Measurements from ENCODE around the gene SRPK2.
A peak's percentile ranks its signal among the peaks of the same experiment; 100 is the strongest.
"Not testable (repeated sequence)": the region's sequence is repeated elsewhere in the genome, so short reads cannot be mapped to it uniquely, and the experiment has no call there.

The SRPK2 gene

DNA sequence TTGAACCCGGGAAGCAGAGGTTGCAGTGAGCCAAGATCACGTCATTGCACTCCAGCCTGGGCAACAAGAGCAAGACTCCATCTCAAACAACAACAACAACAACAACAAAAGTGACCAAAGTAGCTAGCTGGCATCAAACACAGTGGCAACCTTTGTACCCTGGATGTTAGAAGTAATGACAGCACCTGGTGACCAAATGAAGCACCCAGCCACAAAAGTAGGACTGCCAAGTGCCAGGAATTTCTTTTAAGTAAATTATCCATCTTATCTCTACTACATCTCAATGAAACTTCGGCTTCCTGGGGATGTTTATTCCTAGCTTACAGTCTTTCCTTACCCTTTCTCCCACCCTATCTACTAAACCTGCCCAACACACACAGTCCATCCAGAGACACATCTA, 18.8 kb downstream of the SRPK2 start:
- DNase-seq, result no peak

DNA sequence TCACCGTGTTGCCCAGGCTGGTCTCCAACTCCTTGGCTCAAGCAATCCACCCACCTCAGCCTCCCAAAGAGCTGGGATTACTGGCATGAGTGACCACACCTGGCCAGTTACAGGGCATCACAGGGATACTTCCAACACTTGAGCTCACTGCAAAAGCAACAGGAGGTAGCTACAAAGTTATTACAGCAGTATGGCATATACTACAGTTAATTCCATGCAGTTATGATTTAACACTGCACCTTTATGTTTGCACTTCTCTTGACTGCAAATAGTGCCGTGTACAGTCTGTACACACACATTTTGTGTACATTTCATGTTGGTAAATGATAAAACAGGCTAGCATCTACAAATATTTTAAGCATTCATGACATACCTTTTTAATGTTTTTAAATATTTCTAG, 21.3 kb downstream of the SRPK2 start:
- no peak for DNase-seq

DNA sequence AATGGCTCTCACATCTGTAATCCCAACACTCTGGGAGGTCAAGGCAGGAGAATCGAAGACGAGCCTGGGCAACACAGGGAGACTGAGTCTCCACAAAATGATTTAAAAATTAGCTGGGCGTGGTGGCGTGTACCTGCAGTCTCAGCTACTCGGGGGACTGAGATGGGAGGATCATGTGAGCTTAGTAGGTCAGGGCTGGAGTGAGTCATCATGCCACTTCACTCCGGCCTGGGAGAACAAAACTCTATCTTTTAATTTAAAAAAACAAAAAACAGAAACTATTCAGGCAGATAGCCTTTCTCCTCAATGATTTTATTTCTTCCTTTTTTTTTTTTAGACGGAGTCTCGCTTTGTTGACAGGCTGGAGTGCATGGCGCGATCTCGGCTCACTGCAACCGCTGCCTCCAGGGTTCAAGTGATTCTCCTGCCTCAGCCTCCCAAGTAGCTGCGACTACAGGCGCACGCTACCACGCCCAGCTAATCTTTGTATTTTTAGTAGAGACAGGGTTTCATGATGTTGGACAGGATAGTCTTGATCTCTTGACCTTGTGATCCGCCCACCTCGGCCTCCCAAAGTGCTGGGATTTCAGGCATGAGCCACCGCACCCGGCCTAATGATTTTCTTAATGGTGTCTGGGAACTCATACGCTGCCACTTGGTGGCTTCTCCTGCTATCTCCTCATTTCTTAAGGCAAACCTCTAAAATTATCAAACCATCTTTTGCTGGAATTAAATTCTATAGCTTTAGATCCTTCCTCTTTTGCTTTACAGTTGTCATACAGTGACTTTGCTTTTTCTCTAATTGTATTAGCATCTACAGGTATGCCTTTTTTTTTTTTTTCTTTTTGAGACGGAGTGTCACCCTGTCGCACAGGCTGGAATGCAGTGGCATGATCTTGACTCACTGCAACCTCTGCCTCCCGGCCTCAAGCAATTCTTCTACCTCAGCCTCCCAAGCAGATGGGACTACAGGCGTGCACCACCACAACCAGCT, 22.9 kb downstream of the SRPK2 start:
- DNase-seq, result no peak

DNA sequence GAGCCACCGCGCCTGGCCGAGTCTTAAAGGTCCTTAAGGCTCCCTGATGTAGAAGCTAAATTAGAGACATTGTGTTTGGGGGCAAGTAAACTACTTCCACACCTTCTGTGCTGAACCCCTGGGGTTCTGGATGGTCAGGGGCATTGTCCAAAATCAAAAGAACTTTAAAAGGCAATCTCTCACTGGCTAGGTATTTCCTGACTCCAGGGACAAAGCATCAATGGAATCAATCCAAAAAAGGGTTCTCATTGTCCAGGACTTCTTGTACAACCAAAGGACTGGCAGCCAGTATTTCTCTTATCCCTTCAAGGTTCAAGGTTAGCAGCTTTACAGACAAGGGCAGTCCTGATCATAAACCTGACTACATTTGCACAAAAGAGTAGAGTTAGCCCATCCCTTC, 24.0 kb downstream of the SRPK2 start:
- no peak for DNase-seq

DNA sequence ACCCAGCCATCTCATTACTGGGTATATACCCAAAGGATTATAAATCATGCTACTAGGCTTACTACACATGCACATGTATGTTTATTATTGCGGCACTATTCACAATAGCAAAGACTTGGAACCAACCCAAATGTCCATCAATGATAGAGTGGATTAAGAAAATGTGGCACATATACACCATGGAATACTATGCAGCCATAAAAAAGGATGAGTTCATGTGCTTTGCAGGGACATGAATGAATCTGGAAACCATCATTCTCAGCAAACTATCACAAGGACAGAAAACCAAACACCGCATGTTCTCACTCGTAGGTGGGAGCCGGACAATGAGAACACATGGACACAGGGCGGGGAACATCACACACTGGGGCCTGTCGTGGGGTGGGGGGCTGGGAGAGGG, 25.1 kb downstream of the SRPK2 start:
- DNase-seq, result not testable (repeated sequence)

DNA sequence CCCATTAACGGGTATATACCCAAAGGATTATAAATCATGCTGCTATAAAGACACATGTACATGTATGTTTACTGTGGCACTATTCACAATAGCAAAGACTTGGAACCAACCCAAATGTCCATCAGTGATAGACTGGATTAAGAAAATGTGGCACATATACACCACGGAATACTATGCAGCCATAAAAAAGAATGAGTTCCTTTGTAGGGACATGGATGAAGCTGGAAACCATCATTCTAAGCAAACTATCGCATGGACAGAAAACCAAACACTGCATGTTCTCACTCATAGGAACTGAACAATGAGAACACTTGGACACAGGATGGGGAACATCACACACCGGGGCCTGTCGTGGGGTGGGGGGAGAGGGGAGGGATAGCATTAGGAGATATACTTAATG, 26.0 kb downstream of the SRPK2 start:
- DNase-seq, result not testable (repeated sequence)

DNA sequence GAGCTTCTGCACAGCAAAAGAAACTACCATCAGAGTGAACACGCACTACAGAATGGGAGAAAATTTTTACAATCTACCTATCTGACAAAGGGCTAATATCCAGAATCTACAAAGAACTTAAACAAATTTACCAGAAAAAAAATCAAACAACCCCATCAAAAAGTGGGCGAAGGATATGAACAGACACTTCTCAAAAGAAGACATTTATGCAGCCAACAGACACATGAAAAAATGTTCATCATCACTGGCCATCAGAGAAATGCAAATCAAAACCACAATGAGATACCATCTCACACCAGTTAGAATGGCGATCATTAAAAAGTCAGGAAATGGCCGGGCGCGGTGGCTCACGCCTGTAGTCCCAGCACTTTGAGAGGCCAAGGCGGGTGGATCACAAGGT, 26.7 kb downstream of the SRPK2 start:
- not testable (repeated sequence) for DNase-seq

DNA sequence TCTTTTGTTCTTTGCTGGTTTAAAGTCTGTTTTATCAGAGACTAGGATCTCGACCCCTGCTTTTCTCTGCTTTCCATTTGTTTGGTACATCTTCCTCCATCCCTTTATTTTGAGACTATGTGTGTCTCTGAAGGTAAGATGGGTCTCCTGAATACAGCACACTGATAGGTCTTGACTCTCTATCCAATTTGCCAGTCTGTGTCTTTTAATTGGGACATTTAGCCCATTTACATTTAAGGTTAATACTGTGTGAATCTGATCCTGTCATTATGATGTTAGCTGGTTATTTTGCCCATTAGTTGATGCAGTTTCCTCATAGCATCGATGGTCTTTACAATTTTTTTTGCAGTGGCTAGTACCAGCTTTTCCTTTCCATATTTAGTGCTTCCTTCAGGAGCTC, 28.6 kb downstream of the SRPK2 start:
- DNase-seq, result not testable (repeated sequence)

DNA sequence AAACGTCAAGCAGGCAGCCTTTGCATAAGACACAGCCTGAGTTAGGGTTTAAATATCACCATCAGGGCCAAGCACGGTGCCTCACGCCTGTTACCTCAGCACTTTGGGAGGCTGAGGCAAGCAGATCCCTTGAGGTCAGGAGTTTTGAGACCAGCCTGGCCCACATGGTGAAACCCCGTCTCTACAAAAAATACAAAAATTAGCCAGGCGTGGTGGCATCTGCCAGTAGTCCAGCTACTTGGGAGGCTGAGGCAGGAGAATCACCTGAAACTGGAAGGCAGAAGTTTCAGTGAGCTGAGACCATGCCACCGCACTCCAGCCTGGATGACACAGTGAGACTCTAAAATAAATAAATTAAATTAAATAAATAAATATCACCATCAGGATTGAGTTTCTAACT, 33.0 kb downstream of the SRPK2 start:
- DNase-seq, result no peak

DNA sequence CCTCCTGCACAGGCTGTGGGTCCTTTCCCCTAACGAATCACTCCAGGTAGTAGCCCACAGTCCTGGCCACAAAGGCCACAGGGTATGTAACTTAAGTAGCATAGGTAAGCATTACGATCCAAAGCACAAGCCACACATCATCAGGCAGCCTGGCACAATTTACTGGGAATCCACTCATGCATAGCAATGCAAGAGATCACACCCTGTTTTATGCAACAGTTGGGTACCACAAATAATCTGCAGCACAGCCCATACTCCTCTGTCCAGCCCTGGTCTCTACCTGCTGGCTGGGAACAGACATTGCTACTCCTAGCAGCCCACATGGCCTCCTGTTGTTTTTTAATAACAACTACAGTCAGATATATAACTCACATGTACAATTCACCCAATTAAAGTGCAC, 34.3 kb downstream of the SRPK2 start:
- no peak for DNase-seq

DNA sequence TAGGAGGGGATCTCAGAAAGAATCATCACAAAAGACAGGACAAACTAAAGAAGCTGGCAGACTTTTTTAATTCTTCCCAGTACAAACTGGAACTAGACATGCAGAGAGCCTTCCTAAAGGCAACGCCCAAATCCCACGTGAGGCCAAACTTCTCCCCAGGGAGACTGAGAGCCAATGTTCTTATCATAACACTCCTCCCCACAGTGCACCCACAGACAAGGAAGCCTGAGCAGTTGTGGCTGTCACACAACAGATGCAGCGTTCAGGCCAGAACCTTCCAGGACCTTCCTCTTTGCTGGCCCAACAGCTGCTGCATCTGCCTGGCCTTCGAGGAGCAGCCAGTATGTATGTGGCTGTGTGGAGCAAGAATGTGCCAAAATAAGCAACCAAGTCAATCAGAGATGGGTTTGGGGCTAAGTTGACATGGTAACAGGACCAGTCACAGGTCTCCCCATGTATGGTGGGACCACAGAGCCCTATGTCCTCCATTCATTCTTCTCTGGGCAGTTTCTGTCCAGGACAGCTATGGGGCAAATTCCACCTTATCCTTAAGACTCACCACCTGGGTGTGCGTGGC, 34.9 kb downstream of the SRPK2 start:
- DNase-seq, result no peak

DNA sequence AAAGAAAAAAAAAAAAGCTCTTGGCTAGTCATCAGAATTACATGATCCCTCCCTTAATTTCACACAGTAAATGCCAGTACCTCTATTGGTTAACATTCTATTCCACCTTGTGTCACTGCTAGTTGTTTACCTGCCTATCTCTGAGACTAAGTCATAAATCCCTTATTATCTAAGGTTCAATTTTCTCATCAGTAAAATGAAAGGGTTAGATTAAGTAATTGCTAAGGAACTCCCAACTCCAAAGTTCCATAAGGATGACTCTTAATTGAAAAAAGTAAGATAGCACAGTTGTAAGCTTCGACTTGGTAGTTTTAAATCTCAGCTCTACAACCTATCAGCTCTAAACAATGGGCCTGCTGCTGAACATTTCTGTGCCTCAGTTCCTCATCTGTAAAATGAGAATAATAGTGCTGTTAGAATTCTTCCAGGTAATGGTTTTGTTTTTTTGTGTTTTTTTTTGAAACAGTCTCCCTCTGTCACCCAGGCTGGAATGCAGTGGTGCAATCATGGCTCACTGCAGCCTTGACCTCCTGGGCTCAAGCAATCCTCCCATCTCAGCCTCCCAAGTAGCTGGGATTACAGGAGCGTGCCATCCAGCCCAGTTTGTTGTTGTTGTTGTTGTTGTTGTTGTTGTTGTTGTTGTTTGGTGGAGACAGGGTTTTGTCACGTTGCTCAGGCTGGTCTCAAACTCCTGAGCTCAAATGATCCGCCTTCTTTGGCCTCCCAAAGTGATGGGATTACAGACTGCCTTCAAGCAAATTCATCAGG, 35.6 kb downstream of the SRPK2 start:
- DNase-seq, result no peak

DNA sequence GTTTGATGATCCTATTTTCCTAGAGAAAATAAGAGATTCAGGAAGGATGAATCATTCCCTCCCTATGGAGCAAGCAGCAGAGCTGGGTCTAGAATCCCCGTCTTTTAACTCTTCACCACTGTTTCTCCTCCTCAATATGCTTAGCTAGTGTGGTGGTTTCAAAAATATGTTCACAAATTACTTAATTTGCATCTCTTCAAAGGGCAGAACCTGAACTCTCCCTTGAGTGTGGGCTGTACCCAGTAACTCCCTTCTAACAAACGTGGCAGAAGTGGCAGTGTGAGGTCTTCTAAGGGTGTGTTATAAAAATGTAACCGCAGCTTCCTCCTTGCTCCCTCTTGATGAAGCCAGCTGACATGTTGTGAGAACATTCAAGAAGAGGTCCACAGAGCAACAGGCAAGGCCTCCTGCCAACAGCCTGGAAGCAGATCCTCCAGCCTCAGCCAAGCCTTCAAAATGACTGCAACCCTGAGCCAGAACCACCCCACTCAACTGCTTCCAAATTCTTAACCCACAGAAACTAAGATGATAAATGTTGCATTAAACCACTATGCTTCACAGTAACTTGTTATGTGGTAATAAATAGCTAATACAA, 36.6 kb downstream of the SRPK2 start:
- peak; percentile 75 for DNase-seq

DNA sequence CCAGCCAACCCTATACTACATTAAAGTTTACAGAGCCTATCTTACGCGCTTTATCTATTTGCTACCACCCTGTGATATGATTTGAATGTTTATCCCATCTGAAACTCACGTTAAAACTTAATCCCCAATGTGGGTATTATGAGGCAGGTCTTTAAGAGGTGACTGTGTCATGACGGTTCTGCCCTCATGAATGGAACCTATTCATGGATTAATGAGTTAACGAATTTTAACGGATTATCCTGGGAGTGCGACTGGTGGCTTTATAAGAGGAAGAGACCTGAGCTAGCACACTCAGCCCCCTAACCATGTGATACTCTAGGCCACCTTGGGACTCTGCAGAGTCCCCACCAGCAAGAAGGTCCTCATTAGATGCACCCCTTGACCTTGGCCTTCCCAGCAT, 37.8 kb downstream of the SRPK2 start:
- DNase-seq, result no peak

DNA sequence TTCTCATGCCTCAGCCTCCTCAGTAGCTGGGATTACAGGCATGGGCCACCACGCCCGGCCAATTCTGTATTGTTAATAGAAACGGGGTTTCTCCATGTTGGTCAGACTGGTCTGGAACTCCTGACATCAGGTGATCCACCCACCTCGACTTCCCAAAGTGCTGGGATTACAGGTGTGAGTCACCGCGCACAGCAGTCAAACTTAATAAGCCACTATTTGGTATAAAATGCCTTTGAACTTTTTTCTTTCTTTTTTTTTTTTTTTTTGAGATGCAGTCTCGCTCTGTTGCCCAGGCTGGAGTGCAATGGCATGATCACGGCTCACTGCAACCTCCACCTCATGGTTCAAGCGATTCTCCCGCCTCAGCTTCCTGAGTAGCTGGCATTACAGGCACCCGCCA, 40.5 kb downstream of the SRPK2 start:
- DNase-seq, result not testable (repeated sequence)

DNA sequence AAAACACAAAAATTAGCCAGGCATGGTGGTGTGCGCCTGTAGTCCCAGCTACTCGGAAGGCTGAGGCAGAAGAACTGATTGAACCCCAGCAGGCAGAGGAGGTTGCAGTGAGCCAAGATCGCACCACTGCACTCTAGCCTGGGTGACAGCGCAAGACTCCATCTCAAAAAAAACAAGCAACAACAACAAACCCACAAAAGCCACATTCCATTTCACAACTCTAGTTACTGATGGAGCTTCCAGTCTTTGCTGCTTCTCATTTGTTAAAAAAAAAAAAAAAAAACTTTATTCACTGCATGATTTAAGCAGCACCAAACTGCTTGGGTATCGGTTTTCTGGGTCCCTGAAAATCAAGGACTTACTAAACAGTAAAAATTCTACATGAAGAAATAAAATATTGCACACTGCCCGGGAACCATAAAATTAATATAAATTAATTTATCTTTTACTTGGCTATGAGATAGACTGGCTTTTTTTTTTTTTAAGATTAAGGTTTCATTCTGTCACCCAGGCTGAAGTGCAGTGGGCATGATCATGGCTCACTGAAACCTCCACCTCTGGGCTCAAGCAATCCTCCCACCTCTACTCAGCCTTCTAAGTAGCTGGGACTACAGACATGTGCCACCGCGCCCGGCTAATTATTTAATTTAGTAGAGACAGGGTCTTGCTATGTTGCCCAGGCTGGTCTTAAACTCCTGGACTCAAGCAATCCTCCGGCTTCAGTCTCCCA, 42.0 kb downstream of the SRPK2 start:
- DNase-seq, result no peak

DNA sequence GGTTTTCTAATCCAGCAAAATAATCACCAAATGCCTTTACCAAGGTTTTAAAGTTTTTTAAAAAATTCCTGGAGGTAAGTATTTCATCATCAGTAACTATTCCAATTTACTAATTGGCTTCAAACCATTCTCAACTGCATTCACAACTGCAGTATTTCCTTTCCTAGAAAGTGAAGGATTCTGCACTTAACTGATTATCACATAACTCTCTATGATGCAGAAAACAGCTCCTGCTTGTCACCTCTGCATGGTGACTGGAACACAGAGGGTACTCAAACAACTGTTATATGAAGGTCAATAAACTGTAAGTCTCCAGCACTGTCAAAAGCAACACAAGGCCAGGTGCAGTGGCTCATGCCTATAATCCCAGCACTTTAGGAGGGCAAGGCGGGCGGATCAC, 42.6 kb downstream of the SRPK2 start:
- no peak for DNase-seq

DNA sequence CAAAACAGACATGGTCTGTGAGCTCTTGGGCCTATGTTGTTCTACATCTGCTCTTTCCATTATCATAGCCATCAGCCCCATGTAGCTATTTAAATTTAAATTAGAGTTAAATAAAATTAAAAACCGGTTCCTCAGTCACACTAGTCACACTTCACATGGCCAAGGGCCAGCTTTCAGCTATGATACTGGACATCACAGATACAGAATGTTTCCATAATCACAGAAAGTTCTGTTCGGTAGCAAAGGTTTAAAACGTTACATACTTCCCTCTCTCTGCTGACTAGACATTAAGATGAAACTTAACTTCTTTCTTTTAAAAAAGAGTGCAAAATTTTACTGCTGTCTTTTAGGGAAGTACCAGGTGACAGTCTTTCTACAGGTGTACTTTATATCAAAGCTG, 43.0 kb downstream of the SRPK2 start:
- DNase-seq, result no peak

DNA sequence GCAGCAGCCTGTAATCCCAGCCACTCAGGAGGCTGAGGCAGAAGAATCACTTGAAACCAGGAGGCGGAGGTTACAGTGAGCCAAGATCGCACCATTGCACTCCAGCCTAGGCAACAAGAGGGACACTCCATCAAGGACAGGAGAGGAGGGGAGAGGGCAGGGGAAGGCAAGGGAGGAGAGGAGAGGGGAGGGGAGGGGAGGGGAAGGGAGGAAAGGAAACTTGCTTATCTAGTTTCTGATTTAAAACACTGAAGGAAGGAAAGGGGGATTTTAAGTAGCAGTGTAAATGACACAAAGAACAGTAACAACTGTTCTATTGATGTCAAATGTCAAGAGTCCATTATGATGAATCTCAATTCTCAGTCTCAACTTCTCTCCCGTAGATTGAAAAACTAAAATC, 43.7 kb downstream of the SRPK2 start:
- DNase-seq, result no peak

DNA sequence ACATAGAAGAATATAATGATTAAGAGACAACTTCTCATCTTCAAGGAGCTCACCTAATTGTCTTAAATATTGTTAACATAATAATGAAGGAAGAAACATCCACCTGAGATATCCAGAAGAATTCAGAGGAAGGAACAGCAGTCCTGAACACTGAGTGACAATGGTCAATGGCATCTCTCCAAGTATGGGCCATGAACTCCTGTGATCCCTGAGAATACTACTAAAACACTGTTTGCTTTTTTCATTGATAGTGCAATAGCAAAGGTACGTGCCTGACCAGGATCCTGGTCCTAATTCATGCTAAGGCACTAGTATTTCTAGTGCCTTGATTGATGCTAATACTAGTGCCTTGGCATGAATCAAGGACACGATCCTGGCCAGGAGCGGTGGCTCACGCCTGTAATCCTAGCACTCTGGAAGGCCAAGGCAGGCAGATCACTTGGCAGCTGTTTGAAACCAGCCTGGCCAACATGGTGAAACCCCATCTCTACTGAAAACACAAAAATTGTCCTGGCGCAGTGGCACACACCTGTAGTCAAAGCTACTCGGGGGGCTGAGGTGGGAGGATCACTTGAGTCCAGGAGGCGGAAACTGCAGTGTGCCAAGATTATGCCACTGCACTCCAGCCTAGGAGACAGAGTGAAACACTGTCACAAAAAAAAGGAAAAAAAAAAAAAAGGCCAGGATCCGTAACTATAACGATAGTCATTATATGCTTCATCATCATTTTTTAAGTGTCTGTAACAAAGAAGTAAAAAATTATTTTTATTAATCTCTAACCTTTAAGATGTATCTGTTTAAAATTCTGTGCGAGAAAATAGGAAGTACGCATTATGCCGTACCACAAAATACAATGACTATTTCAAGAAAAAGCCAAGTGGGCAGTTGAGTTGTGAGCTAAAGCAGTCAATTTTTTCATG, 49.1 kb downstream of the SRPK2 start:
- no peak for DNase-seq

DNA sequence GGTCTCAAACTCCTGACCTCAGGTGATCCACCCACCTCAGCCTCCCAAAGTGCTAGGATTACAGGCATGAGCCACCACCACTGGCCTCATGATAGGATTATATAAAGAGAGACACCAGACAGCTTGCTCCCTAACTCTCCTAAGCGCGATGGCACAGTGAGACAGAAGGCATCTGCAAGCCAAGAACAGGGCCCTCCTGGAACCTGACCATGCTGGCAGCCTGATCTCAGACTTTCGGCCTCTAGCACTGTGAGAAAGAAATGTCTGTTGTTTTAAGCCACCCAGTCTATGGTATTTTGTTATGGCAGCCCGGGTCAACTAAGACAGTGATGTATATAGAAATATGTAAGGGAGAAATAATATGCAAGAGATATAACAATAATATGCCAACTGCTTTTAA, 51.2 kb downstream of the SRPK2 start:
- no peak for DNase-seq
